GM18870 (cell line): ENCODE measurements around the gene TNPO2.
"Not testable (repeated sequence)": the region's sequence is repeated elsewhere in the genome, so short reads cannot be mapped to it uniquely, and the experiment has no call there.

Experiments used
- ATAC-seq: cut with Tn5 transposase; IDR thresholded peaks from one replicate; pipeline ENCODE4 v1.9.1; 2021; ENCODE audit warnings: moderate library complexity; ENCODE audit not compliant: unreplicated experiment

TNPO2 gene

GRCh38 chr19:12737835-12738351 lies 14.2 kb upstream of the TNPO2 start:
- no peak for ATAC-seq

GRCh38 chr19:12736995-12737834 lies 13.5 kb upstream of the TNPO2 start, which contains the start of gene GET3:
Gene GET3 (plus strand): TSS chr19:12737497. CDS start chr19:12737506, 9 bp downstream.
- ATAC-seq, result peak; percentile 83

- ATAC-seq, result no peak
These were observed 9.9 kb upstream of the TNPO2 start for GRCh38 chr19:12733369-12734214.

GRCh38 chr19:12731337-12731736 lies 7.6 kb upstream of the TNPO2 start:
- ATAC-seq, result no peak

- ATAC-seq, result no peak
These were observed 6.3 kb upstream of the TNPO2 start for GRCh38 chr19:12730064-12730463.

- no peak for ATAC-seq
These were observed 4.2 kb upstream of the TNPO2 start for GRCh38 chr19:12727745-12728433.

GRCh38 chr19:12726988-12727316 lies 3.2 kb upstream of the TNPO2 start:
- no peak for ATAC-seq

- ATAC-seq, result not testable (repeated sequence)
These were observed 1.9 kb upstream of the TNPO2 start for GRCh38 chr19:12725612-12726011.

- ATAC-seq, result no peak
These were observed 421 bp downstream of the TNPO2 start for GRCh38 chr19:12723381-12723640.

GRCh38 chr19:12722566-12723380 lies 959 bp downstream of the TNPO2 start:
- no peak for ATAC-seq

- no peak for ATAC-seq
These were observed 1.8 kb downstream of the TNPO2 start for GRCh38 chr19:12721656-12722565.

GRCh38 chr19:12720851-12721655 lies 2.7 kb downstream of the TNPO2 start:
- ATAC-seq, result no peak

- no peak for ATAC-seq
These were observed 3.4 kb downstream of the TNPO2 start for GRCh38 chr19:12720296-12720695.

GRCh38 chr19:12715929-12716328 lies 7.8 kb downstream of the TNPO2 start:
- ATAC-seq, result no peak

GRCh38 chr19:12715102-12715501 lies 8.6 kb downstream of the TNPO2 start:
- ATAC-seq, result no peak

- not testable (repeated sequence) for ATAC-seq
These were observed 10.4 kb downstream of the TNPO2 start for GRCh38 chr19:12713304-12713703.

GRCh38 chr19:12712077-12712476 lies 11.7 kb downstream of the TNPO2 start:
- ATAC-seq, result not testable (repeated sequence)

GRCh38 chr19:12711187-12711586 lies 12.5 kb downstream of the TNPO2 start:
- ATAC-seq, result no peak

GRCh38 chr19:12708641-12709040 lies 15.1 kb downstream of the TNPO2 start:
- ATAC-seq, result no peak
